ENCODE results near the gene STAT5B. TPM values are rescaled to one million over a fixed set of nuclear protein-coding genes. Genes with fewer than 3 reads are reported as not detected.

Gene STAT5B
- total and polyA plus RNA-seq, 2 of the 13 experiments (the other 11 are each of a cell fraction or from before 2014, with no cell fraction given) = 21.0 to 42.8 TPM

GRCh38 chr17:42304187-42305030, 28.2 kb upstream of the STAT5B start (continued):
- TF ChIP-seq DBP (CRISPR knock-in tag; IDR thresholded peaks at IDR 0.05; ENCODE audit: not compliant biosample characterization) (no peak), ZNF891 (CRISPR knock-in tag; IDR thresholded peaks at IDR 0.05) (peak; percentile 12; the same call in 1 of the 2 replicates), ZNF746 (CRISPR knock-in tag; IDR thresholded peaks at IDR 0.05) (no peak), ZNF513 (CRISPR knock-in tag; conservative IDR thresholded peaks at IDR 0.05) (no peak; the same call in 1 of the 2 replicates), ZSCAN31 (CRISPR knock-in tag; IDR thresholded peaks at IDR 0.05; ENCODE audit: low read depth) (no peak), ATF7 (IDR thresholded peaks at IDR 0.05) (no peak), ATF7 (CRISPR knock-in tag; IDR thresholded peaks at IDR 0.05) (no peak), DZIP1 (CRISPR knock-in tag; IDR thresholded peaks at IDR 0.05) (no peak), JUND (CRISPR knock-in tag; IDR thresholded peaks at IDR 0.05) (no peak), ZNF512 (CRISPR knock-in tag; IDR thresholded peaks at IDR 0.05) (peak; percentile 25; the same call in 1 of the 2 replicates), ATF7-NPFF (CRISPR knock-in tag; IDR thresholded peaks at IDR 0.05; ENCODE audit: low read depth) (no peak), MED13 (CRISPR knock-in tag; IDR thresholded peaks at IDR 0.05) (no peak), SOX5 (CRISPR knock-in tag; IDR thresholded peaks at IDR 0.05; ENCODE audit: borderline replicate concordance) (peak; percentile 13; the same call in 1 of the 2 replicates), TBX2 (CRISPR knock-in tag; IDR thresholded peaks at IDR 0.05; ENCODE audit: borderline replicate concordance) (peak; percentile 52; the same call in 1 of the 2 replicates), POLR2G (IDR thresholded peaks at IDR 0.05; ENCODE audit: low read depth, low read length) (no peak), ZNF747 (CRISPR knock-in tag; IDR thresholded peaks at IDR 0.05; ENCODE audit: borderline replicate concordance) (0 out of 2 replicates have a peak, but pooled peaks have one; percentile 26), FUBP1 (CRISPR knock-in tag; IDR thresholded peaks at IDR 0.05; ENCODE audit: borderline replicate concordance) (0 out of 2 replicates have a peak, but pooled peaks have one; percentile 16), ZMYM4 (CRISPR knock-in tag; IDR thresholded peaks at IDR 0.05) (0 out of 2 replicates have a peak, but pooled peaks have one; percentile 11)
